Sigmoid colon (tissue), 7 donors: ENCODE data around the gene IL17RE. TPM values are rescaled to one million over a fixed set of nuclear protein-coding genes. Genes with fewer than 3 reads are reported as not detected.
"Not testable (repeated sequence)": the region's sequence is repeated elsewhere in the genome, so short reads cannot be mapped to it uniquely, and the experiment has no call there.

Experiments used
- DNase-seq: peaks from one replicate; pipeline ENCODE4 v3.0.0-alpha.2; 2019
- H3K27ac ChIP-seq, 4 donors: fragments of 200-600 bp; sonication (generic); one replicate each; pipeline ENCODE4 v1.5.1; 2016 to 2019; ENCODE audit warnings: mild to moderate bottlenecking in 1 of 4
- H3K27me3 ChIP-seq, 3 donors: fragments of 200-600 bp; sonication (generic); one replicate each; pipeline ENCODE4 v1.5.1; 2019; ENCODE audit warnings: mild to moderate bottlenecking in 1 of 3
- H3K36me3 ChIP-seq, 4 donors: fragments of 200-600 bp; sonication (generic); one replicate each; pipeline ENCODE4 v1.5.1; 2016 to 2019
- H3K4me1 ChIP-seq, 4 donors: fragments of 200-600 bp; sonication (generic); one replicate each; pipeline ENCODE4 v1.5.1; 2017 to 2019
- H3K4me3 ChIP-seq, 4 donors: fragments of 200-600 bp; sonication (generic); one replicate each; pipeline ENCODE4 v1.5.1; 2017 to 2019; ENCODE audit warnings: mild to moderate bottlenecking in 2 of 4, moderate library complexity in 1 of 4
- H3K9me3 ChIP-seq, 4 donors: fragments of 200-600 bp in 3 of 4; sonication (generic) in 3 of 4; one replicate each; pipeline versions ENCODE4 v1.5.1 to v1.6.1; 2013 to 2019
- EP300 ChIP-seq, 4 donors: sonication (generic); formaldehyde crosslinking; IDR thresholded peaks; one replicate each; pipeline ENCODE4 v1.6.1; 2017; ENCODE audit warnings: antibody characterized with exemption in 4 of 4
- POLR2A ChIP-seq, 2 donors: fragments of 450-650 bp; IDR thresholded peaks; one replicate each; pipeline ENCODE4 v1.6.1; 2016; ENCODE audit warnings: antibody characterized with exemption in 2 of 2, mild to moderate bottlenecking in 2 of 2, moderate library complexity in 2 of 2
- POLR2AphosphoS5 ChIP-seq, 4 donors: sonication (generic); formaldehyde crosslinking; IDR thresholded peaks; one replicate each; pipeline ENCODE4 v1.6.1; 2017; ENCODE audit warnings: antibody characterized with exemption in 4 of 4
- WGBS, 2 donors: extraction: QIAGEN DNeasy Blood & Tissue Kit; methylation state at CpG; one replicate each; pipeline ENCODE4 v1.1.7; 2013; 5-methylcytosine and 5-hydroxymethylcytosine counted together
- intact Hi-C: fragments of 100-400 bp; cut with DNase I; formaldehyde crosslinking; loops from one replicate; pipeline ENCODE4 v1.15.1; 2023
- polyA plus RNA-seq, 3 donors: library from polyadenylated mRNA; stranded (reverse); fragments of 200-250 nt; gene quantifications; one replicate each; pipeline ENCODE4 v1.2.3, GENCODE V29; 2013
- total RNA-seq, 4 donors: library from RNA; depleted of rRNA; stranded (reverse); fragments of >200 nt; gene quantifications; one replicate each; pipeline ENCODE4 v1.1.0, GENCODE V29; 2016
- TF ChIP-seq, protein P1 (sequence below), 4 experiments: fragments of 450-650 bp in 3 of 4; fragments of 200-600 bp in 1 of 4; IDR thresholded peaks; one replicate each; pipeline ENCODE4 v1.5.1; 2016 to 2019; ENCODE audit warnings: antibody characterized with exemption in 4 of 4, mild to moderate bottlenecking in 3 of 4, moderate library complexity in 2 of 4
- donor health status: healthy with polysubstance abuse.
- donor health status: Bipolar disorder and iron deficiency.
- donor health status: healthy.

Gene IL17RE
- total and polyA plus RNA-seq, 7 donors, result 0.68 to 46.3 (median 2.5) TPM

GRCh38 chr3:9897408-9898372 is 5.0 kb upstream of the IL17RE start:
- intact Hi-C loops, result no loop called here
- Histone ChIP-seq H3K4me1 (peaks cover 0 to 31% (median 26%) of the 10 kb centered on the region in 4 donors), H3K27me3 (no peaks in the 10 kb centered on the region), H3K4me3 (no peak overlapping the region), H3K9me3 (no peaks in the 10 kb centered on the region), H3K36me3 (peaks cover 0 to 11% (median 5%) of the 10 kb centered on the region in 4 donors), H3K27ac (peak overlapping the region in 1 of 4 donors; percentile 18)
- 14 to 51% methylated on average over 4 of the region's 4 CpGs for whole genome bisulfite sequencing, 2 donors
- no peak for DNase-seq
- TF ChIP-seq POLR2AphosphoS5 (IDR thresholded peaks at IDR 0.05) (no peak), POLR2A (IDR thresholded peaks at IDR 0.05) (no peak), EP300 (IDR thresholded peaks at IDR 0.05) (no peak)
- TF ChIP-seq, protein P1, sequence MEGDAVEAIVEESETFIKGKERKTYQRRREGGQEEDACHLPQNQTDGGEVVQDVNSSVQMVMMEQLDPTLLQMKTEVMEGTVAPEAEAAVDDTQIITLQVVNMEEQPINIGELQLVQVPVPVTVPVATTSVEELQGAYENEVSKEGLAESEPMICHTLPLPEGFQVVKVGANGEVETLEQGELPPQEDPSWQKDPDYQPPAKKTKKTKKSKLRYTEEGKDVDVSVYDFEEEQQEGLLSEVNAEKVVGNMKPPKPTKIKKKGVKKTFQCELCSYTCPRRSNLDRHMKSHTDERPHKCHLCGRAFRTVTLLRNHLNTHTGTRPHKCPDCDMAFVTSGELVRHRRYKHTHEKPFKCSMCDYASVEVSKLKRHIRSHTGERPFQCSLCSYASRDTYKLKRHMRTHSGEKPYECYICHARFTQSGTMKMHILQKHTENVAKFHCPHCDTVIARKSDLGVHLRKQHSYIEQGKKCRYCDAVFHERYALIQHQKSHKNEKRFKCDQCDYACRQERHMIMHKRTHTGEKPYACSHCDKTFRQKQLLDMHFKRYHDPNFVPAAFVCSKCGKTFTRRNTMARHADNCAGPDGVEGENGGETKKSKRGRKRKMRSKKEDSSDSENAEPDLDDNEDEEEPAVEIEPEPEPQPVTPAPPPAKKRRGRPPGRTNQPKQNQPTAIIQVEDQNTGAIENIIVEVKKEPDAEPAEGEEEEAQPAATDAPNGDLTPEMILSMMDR (IDR thresholded peaks at IDR 0.05), result no peak

GRCh38 chr3:9898467-9899241 is 4.0 kb upstream of the IL17RE start:
- intact Hi-C loops, result no loop called here
- Histone ChIP-seq H3K27me3 (no peaks in the 10 kb centered on the region), H3K4me1 (peaks cover 0 to 26% (median 20%) of the 10 kb centered on the region in 4 donors), H3K9me3 (no peaks in the 10 kb centered on the region), H3K27ac (no peak overlapping the region), H3K36me3 (peaks cover 0 to 2% (median under 1%) of the 10 kb centered on the region in 4 donors), H3K4me3 (no peak overlapping the region)
- no peak for TF ChIP-seq EP300 (IDR thresholded peaks at IDR 0.05)
- TF ChIP-seq, protein P1 (IDR thresholded peaks at IDR 0.05), result no peak
- no peak for TF ChIP-seq POLR2AphosphoS5 (IDR thresholded peaks at IDR 0.05)
- TF ChIP-seq POLR2A (IDR thresholded peaks at IDR 0.05), result no peak
- DNase-seq, result no peak
- 15 to 63% methylated on average over 8 of the region's 8 CpGs for WGBS, 2 donors

DNA sequence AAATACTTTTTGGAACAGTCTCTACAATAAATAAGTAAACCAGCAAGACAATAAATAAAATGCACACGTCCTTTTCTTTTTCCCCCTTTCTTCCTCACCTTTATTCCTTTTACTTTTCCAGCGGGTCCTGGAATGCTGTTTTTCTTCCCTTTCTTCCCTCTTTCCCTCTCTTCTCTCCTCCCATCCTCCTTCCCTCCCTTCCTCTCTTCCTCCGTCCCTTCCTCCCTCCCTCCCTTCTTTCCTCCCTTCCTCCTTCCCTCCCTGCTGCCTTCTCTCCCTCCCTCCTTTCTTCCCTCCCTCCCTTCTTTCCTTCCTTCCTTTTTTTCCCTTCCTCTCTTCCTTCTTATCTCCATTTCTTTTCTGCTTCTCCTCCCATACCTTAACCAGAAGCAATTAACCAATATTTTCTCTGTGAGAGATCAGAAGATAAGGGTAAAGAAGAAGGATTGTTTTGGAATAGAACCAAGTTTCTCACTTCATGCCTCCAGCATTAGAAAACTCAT is 3.3 kb upstream of the IL17RE start:
- DNase-seq, result no peak
- Histone ChIP-seq H3K36me3 (no peaks in the 10 kb centered on the region), H3K9me3 (no peaks in the 10 kb centered on the region), H3K27me3 (no peaks in the 10 kb centered on the region), H3K4me3 (no peak overlapping the region), H3K4me1 (peaks cover 0 to 19% (median 15%) of the 10 kb centered on the region in 4 donors), H3K27ac (no peak overlapping the region)
- TF ChIP-seq POLR2AphosphoS5 (IDR thresholded peaks at IDR 0.05) (no peak), POLR2A (IDR thresholded peaks at IDR 0.05) (no peak), EP300 (IDR thresholded peaks at IDR 0.05) (no peak)
- TF ChIP-seq, protein P1 (IDR thresholded peaks at IDR 0.05), result no peak
- intact Hi-C loops, result no loop called here
- 14 to 60% methylated on average over 3 of the region's 3 CpGs for WGBS, 2 donors

DNA sequence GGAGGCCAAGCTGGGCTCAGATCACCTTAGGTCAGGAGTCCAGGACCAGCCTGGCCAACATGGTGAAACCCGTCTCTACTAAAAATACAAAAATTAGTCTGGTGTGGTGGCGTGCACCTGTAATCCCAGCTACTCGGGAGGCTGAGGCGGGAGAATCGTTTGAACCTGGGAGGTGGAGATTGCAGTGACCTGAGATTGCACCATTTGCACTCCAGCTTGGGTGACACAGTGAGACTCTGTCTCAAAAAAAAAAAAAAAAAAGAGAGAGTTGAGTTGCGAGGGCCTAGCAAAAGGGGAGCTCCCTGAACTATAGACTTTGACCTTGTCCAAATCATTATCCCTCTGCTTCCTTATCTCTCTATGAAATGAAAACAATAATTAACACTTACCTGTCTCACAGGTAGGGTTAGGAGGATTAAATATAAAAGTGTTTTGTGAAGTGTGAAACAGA is 1.7 kb upstream of the IL17RE start:
- H3K4me3 ChIP-seq, intact Hi-C loops, H3K9me3 ChIP-seq, DNase-seq, H3K36me3 ChIP-seq, H3K27ac ChIP-seq, H3K27me3 ChIP-seq: not testable (repeated sequence)
- WGBS, 2 donors, result 29 to 72% methylated on average over 6 of the region's 6 CpGs
- peaks cover 0 to 19% (median 15%) of the 10 kb centered on the region in 4 donors for H3K4me1 ChIP-seq

GRCh38 chr3:9901967-9902366 is 681 bp upstream of the IL17RE start:
- intact Hi-C loops, result no loop called here
- WGBS, 2 donors, result 39 to 42% methylated on average over 5 of the region's 5 CpGs
- peaks cover 0 to 19% (median 15%) of the 10 kb centered on the region in 4 donors for H3K4me1 ChIP-seq
- no peaks in the 10 kb centered on the region for H3K36me3 ChIP-seq
- no peak overlapping the region for H3K27ac ChIP-seq
- no peaks in the 10 kb centered on the region for H3K27me3 ChIP-seq
- TF ChIP-seq POLR2AphosphoS5 (IDR thresholded peaks at IDR 0.05), result no peak
- TF ChIP-seq, protein P1 (IDR thresholded peaks at IDR 0.05), result no peak
- no peak for TF ChIP-seq POLR2A (IDR thresholded peaks at IDR 0.05)
- TF ChIP-seq EP300 (IDR thresholded peaks at IDR 0.05), result no peak
- no peaks in the 10 kb centered on the region for H3K9me3 ChIP-seq
- DNase-seq, result no peak
- H3K4me3 ChIP-seq, result no peak overlapping the region
